GM19023 (cell line): ENCODE data around the gene RPTOR.

Experiments
- ATAC-seq: cut with Tn5 transposase; IDR thresholded peaks from one replicate; pipeline ENCODE4 v1.9.1; 2021; ENCODE audit warnings: mild to moderate bottlenecking, moderate library complexity; ENCODE audit not compliant: unreplicated experiment

RPTOR gene

DNA sequence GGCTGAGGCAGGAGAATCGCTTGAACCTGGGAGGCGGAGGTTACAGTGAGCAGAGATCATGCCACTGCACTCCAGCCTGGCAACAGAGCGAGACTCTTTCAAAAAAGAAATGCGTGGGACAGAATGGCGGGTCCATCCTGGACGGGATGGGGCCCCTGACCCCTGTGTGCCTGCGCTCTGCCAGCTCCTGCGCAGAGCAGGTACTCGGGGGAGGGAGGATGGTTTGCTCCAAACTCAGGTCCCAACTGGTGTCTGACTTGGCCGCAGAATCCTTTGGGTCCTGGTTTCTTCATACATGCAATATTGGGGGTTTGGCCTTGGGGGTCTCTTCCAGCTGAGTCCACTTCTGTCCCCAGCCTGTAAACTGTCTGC lies 457.4 kb downstream of the RPTOR start:
- ATAC-seq = no peak

DNA sequence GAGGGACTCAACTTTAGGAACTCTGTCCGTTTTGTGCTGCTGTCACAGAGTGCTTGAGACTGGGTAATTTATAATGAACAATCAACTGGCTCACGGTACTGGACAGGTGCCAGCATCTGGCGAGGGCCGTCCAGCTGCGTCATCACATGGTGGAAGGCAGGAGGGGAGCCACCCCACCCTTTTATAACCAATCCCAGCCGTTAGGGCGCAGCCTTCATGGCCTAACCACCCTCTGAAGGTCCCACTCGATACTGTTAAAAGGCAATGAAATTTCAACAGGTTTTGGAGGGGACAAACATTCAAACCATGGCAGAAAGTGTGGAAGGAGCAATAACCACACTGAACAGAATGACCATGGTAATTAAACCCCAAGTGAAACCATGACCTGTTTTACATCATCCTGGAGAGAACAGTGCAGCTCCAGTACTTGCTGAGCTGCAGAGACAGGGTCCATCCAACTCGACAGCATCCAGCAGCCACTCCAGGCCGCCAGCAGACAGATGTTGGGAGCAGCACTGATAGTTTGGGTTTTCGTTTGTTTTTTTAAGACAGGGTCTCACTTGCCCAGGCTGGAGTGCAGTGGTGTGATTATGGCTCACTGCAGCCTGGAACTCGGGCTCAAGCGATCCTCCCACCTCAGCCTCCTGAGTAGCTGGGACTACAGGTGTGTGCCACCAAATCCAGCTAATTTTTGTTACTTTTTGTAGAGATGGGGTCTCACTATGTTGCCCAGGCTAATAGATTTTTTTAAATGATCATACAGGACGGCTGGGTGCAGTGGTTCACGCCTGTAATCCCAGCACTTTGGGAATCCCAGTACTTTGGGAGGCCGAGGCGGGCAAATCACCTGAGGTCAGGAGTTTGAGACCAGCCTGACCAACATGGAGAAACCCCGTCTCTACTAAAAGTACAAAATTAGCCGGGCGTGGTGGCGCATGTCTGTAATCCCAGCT lies 458.0 kb downstream of the RPTOR start:
- ATAC-seq = no peak

DNA sequence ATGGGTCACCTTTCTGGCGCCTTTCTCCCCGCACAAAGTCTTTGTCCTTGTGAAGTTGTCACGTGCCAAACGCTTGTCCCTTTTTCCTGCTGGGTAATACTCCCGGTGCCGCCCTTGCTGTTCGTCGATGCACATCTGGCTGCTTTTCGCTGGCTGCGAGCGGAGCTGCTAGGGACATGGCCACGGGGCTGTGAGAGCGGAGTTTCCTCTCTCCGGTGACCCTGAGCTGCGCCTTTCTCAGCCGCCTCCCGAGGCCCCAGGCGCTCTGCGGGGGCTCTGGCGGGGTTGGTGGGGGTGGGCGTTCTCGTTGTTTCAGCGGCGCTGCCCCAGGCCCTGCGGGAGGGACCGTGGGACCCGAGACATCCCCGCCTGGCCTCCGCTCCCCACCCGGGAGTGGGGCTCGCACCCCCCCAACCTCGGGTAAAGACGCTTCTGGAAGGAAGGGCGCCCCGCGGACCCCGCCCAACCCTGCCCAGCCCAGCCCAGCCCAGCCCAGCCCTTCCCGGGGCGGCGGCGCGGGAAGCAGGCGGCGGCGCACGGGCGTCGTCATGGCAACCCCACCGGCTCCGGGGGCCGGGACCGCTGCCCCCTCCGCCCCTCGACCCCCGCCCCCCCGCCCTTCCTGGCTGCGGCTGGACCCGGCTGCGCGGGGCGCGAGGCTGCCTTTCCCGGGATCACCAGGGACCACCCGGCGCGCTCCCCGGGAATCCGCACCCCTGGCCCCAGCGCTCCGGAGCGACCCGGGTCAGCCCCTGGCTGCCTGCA lies 459.3 kb downstream of the RPTOR start:
- no peak for ATAC-seq

DNA sequence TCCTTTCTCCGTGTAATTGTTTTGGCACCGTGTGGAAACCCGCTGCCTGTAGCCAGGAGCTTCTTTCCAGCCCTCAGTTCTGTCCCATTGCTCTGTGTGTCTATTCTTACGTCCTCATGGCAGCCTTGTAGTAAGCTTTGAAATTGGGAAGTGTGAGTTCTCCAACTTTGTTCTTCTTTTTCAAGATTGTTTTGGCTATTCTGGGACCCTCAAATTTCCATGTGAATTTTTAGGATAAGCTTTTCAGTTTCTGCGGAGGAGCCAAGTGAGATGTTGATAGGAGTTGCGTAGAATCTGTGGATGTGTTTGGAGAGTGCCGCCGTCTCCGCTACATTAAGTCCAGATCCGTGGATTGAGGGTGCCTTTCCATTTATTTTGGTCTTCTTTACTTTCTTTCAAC lies 462.3 kb downstream of the RPTOR start:
- ATAC-seq = no peak

DNA sequence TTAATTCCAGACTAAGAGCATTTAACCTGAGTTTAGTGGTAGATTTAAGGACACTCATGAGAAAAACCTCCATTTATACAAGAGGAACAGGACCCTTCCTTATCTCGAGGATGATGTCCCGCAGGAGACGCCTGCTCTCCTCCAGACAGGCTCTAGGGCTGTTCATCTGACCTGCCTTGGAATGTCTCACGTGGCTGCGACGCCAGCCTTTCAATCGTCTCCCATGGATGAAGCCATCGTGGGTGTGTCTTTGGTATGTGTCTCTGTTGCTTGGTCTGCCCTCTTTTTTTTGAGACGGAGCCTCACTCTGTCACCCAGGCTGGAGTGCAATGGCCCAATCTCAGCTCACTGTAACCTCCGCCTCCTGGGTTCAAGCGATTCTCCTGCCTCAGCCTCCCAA lies 463.5 kb downstream of the RPTOR start:
- ATAC-seq = no peak

DNA sequence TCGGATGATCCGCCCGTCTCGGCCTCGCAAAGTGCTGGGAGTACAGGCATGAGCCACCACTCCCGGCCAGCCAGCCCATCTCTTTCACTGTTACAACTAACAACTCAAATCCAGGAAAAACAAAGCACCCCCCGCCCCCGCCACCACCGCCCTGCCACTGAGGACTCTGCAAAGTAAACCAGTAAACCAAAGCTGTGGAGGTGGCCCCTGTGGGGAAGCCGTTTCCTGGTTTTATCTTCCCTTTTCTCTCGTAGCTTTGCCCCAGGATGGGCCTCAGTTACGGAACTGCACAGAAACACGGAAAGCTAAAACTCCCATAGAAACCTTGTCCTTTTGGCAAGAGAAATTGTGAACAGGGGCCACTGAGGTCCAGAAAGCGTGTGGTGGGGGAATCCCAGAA lies 464.5 kb downstream of the RPTOR start:
- ATAC-seq = no peak

DNA sequence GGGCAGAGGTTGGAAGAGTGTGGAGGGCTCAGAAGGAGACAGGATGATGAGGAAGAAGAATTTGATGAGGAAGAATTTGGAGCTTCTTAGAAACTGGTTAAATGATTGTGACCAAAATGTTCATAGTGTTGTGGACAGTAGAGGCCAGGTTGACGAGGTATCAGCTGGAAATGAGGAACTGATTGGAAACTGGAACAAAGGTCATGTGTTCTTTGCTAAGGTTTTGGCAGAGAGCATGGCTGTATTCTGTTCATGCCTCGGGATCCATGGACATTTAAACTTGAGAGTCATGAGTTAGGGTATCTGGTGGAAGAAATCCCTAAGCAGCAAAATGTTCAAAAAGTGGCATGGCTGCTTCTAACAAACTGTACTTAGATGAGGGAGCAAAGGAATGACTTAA lies 466.3 kb downstream of the RPTOR start:
- ATAC-seq = no peak

DNA sequence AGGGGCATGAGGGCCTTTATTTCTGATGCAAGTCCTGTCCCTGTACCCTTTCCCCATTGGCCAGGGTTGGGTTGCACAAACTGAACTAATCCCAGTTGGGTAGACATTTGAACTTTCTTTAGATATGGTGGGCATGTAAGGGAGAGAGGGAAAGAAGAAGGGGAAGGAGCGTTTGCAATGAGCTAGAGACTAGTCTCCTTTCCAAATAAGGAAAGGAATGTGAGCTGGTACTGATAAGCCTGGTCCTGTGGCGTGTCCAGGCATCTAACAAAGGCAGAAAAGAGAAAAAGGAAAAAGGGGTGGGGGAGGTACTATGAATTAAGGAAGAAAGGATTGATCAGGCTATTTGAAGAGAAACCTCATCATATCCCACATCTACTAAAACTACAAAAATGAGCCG lies 467.3 kb downstream of the RPTOR start:
- ATAC-seq = no peak

DNA sequence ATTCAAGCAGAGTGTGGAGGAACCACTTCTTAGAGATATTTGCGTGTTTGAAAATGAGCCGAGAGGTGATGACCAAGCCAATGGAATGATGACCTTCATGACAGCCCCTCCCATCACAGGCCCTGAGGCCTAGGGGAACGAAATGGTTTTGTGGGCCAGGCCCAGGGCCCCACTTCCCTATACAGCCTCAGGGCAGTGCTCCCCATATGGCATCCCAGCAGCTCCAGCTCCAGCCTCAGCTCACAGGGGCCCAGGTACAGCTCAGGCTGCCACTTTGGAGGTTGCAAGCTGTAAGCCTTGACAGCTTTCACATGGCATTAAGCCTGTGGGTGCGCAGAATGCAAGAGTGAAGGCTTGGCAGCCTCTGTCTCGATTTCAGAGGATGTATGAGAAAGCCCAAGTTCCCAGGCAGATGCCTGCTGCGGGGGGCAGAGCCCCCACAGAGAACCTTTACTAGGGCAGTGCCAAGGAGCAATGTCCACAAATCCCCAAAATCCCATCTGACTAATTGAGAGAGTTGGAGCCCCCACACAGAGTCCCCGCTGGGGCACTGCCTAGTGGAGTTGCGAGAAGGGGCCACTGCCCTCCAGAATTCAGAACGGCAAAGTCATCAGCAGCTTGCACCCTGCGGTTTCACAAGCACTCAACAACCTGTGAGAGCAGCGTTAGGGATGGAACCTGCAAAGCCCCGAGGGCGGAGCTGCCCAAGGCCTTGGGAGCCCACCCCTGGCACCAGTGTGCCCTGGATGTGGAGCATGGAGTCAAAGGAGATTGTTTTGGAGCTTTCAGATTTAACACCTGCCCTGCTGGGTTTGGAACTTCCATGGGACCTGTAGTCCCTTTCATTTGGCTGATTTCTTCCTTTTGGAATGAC lies 468.2 kb downstream of the RPTOR start:
- no peak for ATAC-seq

DNA sequence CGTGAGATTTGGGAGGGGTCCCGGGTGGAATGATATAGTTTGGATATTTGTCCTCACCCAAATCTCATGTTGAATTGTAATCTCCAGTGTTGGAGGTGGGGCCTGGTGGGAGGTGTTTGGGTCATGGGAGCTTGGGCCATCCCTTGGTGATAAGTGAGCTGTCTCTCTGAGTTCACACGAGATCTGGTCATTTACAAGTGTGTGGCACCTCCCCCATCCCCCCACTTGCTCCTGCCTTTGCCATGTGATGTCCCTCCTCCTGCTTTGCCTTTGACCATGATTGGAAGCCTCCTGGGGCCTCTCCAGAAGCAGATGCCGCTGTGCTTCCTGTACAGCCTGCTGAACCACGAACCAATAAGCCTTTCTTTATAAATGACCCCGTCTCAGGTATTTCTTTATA lies 469.0 kb downstream of the RPTOR start:
- no peak for ATAC-seq

DNA sequence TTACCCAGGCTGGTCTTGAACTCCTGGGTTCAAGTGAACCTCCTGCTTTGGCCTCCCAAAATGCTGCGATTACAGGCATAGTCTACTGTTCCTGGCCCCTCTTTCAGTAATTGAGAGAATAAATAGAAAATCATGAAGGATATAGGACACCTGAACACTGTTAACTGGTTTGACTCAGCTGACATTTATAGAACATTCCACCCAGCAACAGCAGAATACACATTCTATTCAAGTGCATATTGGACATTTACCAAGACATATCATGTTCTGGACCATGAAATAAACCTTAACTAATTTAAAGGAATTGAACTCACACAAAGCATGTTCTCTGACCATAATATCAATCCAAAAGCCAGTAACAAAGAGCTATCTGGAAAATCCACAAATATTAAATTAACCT lies 470.5 kb downstream of the RPTOR start:
- ATAC-seq = no peak
